ENCODE measurements around the gene ACACA.
A peak's percentile ranks its signal among the peaks of the same experiment; 100 is the strongest.
"Not testable (repeated sequence)": the region's sequence is repeated elsewhere in the genome, so short reads cannot be mapped to it uniquely, and the experiment has no call there.

The ACACA gene

DNA sequence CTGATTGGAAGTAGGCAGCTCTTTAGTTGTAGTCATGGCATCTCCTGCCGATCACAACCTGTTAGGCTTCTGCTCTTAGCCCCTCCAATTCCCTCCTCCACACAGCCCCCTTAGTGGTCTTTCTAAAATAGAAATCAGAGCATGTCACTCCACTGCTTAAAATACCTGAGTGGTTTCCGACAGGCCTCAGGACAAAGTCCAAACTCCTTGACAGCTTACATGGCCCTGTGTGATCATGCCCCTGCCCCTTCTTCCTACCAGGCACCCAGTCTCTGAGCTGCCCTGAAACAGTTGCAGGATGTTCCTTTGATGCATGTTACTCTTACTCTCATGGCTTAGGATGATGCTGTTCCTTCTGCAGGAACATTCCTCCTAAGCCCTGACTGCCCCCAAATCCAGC lies 310.6 kb downstream of the ACACA start:
- no peak for DNase-seq (ENCODE audit: low spot score)

DNA sequence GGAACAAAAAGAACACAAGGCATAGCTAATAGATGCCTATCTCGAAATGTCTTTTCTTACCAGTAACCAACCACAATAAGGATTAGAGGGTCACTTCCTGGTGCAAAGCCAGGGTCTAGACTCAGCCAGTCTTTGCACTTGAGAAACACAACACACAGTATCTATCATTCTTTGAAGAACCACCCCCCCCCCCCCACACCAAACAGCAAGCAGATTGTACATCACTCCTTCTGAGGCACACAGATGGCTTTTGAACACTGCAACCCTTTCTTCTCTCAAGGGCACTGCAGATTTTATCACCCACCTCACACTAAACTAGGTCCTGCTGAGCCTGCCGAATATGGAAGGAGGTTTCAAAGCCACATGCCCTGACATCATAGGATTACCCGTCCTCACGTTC lies 312.2 kb downstream of the ACACA start:
- DNase-seq (ENCODE audit: low spot score) = no peak

DNA sequence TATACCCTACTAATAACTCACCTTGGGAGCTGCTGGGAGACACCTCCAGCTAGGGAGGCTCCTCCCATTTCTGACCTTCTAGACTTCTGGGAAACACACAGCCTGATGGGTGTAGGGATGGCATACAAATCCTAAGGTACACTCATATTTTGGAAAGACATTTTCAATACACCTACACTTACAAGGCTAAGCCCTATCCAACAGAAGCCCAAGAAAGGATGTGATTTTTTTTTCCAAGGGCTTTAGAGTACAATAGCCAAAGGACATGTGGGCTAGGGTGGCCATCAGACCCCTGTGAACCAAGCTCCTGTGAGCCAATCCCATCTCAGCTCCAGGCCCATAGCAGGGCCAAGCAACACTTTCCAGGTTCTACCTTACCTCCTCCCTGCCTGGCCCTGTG lies 313.9 kb downstream of the ACACA start:
- DNase-seq (ENCODE audit: low spot score) = no peak

DNA sequence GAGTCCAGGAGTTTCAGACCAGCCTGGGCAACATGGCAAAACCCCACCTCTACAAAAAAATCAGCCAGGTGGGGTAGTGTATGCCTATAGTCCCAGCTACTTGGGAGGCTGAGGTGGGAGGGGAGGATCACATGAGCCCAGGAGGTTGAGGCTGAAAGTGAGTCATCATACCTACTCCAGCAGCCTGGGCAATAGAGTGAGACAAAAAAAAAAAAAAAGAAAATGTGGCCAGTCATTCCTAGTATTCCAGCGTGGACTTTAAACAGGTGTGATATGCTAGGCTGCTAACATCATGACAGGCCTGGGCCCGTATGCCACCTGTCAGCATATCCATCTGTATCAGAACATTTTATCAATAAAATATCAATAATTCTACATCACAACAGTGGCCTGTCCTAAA lies 314.6 kb downstream of the ACACA start:
- DNase-seq (ENCODE audit: low spot score) = no peak

DNA sequence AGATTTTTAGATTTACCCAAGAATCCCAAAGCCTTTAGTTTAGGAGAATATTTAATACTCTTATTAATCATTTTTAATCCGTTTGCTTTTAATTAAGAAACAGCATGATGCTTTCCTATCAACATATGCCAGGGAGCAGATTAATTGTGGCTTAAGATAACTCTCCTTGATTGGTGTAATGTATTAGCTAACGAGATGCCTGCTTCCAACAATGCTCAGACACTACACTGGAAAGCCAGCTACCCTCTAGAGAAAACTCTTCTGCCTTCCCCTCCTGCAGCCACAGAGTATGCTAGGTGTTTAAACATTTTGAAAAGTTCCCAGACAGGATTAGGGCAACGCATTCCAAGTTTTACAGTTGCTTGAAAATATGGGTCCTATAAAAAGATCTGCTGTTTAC lies 315.7 kb downstream of the ACACA start:
- no peak for DNase-seq (ENCODE audit: low spot score)

DNA sequence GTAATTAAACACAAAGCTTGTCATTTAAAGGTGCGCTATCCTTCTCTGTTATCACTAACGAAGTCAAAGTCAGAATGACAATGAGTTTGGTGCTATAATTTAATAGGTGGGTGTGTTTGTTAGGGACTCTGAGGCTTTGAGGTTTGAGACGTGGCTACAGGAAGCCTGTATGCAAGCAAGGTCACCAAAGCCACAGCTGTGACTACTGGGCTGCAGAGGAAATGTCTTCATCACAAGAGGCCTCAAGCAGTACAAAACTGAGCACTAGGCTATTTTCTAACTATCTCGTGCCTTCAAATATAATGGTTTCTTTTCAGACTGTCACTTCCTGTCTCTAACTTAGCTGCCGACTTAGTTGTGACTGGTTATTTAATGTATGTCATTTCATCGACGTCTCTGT lies 316.7 kb downstream of the ACACA start:
- DNase-seq (ENCODE audit: low spot score) = no peak

DNA sequence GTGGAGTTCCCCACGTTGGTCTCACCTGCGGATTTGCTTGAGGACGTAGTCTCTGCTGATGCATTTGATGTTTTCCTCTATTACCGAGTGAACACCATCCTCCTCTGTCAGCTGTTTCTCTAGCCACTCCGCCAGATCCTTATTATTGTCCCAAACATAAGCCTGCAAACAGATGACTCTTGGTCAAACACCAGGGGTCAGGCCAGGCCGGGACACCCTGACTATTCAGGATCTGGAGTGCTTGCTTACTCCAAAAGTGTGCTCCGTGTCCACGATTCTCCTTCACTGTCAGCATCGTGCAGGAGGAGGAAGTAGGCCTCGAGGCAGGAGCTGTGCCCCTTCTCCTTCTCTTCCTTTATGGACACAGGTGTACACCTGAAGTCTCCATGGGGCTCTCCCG lies 317.7 kb downstream of the ACACA start:
- DNase-seq (ENCODE audit: low spot score) = no peak

DNA sequence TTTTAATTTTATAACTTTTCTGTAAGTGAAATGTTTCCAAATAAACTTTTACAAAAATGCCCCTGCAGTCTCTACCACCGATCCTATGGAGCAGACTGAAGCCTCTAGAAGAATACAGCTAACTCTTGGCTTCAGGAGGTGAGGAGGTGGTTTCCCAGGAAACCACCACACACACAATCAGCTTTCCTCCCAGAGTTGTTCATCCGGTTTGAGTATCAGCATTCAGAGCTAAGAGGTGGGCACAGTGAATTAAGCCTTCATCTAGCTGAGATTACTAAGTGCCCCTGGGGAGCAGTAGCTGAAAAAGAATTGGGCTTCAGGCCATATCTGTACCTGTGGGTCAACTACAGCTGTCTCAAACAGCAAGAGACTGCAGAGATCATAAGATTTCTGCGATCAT lies 318.2 kb downstream of the ACACA start:
- no peak for DNase-seq (ENCODE audit: low spot score)

DNA sequence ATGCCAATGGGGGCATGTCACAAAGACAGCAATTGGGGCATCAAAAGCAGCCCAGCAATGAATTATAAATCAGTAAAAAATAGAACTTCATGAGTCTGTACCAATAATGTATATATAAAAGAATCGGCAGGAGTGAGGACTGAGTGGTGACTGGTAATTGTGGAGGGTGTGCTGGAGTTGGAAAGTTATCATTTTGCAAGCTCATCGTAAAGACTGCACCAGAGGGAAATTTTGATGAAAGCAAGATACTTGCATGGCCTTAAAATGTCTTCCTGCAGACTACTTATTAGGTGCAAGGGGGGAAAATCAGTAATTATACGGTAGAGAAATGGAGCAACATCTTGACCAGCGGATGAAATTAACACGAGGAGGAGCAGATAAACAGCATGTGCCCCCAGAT lies 319.0 kb downstream of the ACACA start:
- no peak for DNase-seq (ENCODE audit: low spot score)

DNA sequence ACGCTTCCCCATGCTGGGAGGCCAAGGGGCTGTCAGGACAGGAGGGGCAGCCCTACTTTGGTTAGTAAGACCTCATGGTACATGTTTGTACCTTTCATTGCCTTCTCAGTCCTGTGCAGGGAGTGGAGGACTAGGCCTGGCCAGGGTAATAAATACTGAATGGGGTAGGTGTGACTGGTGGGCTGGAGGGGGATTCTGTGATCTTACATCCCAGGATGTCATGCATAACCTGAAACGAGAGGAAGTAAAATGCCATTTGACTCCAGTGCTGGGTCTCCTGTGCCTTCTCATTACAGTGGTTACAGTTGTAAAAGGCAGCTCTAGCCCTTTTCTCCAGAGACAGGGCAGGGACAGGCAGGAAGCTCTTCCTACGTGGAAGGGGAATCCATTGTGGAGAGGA lies 319.7 kb downstream of the ACACA start:
- DNase-seq (ENCODE audit: low spot score) = no peak

DNA sequence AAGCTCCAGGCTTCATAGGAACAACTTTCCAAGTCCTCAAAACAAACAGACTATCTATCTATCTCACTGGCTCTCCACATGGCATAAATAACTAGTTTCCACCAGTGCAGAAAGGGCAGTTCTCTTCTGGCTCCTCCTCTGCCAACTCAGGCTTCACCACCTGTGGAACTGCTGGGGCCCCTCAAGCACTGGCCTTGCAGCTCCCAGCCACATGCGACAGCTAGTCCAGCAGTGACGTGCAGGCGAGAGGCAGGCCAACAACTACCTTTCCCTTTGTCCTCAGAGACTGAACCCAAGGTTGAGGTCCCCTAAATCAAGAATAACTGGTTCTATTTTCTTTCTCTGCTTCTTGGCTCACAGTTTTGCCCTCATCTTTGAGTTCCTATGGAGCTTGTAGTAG lies 320.3 kb downstream of the ACACA start:
- no peak for DNase-seq (ENCODE audit: low spot score)

DNA sequence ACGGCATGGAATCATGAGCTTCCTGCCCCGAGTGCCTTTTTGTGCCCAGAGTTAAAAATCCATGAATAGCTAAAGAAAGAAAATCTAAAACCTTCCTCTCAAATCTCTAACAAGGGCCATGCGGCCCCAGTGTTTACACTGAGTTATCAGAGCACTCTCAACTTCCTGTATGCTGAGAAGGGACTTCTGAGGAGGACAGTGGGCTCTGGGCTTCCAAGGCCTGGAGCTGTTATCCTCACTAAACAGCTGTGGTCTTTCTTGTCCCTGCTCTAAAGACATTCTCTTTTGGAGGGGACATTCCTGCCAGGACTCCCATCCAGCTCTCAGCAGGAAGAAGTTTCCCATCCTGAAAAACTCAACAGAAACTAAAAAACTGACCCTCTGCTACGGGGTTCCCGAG lies 322.3 kb downstream of the ACACA start:
- DNase-seq (ENCODE audit: low spot score) = no peak

DNA sequence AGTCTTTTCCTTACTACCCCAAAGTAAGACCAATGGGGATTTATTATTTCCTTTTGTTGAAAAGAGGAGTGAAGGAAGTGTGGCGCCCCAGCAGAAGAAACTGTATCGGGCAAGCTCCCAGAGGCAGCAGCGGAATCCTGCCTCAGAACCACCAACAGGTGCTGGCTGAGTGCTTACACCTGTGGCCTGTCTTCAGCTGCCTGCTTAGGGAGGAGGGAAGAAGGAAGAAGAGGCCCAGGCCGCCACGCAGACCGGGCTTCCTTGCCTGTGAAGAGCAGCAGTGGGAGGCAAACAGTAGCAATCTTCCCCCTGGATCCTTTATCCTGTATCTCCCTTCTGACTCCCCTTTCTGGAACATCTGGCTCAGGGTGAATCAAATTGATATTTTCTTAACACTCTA lies 323.2 kb downstream of the ACACA start:
- no peak for DNase-seq (ENCODE audit: low spot score)

DNA sequence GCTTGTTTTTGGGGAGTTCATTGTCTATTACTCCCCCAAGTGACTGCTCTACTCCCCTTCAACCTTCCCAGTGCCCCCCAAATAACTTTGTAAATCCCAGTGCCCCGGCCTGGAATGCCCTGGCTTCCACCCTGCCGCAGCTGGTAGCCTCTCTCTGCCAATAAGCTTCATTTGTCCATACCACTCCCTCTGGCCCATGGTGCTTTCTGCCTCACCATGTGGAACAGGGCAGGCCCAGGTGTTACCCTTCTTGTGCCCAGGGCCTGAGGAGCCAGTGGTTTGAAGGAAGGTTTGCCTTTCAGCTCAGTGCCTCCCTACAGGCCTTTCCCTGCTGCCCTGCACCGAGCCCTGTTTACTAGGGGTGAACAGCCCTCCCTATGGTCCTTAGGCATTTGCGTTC lies 323.7 kb downstream of the ACACA start:
- no peak for DNase-seq (ENCODE audit: low spot score)

DNA sequence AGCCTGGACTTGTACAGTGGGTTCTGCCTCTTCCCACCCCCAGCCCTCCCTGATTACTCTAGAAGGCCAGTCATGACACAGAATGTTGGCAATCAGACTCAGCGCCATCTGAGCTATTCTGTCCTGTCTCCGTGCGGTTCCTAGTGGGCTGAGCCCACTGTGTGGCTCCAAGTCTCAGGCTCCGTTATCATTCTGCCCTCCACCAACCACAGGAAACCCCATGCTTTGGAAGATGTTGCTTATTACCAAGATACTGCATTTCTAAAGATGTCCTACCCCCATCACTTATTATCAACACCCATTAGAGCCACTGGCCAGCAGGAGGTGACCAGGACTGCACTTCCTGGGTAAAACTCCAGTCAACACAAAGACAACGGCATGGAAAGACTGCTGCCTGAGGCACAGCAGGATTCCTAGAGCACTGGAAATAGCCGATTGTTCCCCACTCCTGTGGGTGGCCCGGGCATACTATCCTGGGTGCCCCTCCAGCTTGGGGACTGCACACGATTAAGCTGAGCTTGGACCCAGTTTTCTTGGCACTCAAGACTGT lies 324.2 kb downstream of the ACACA start:
- DNase-seq (ENCODE audit: low spot score) = no peak

DNA sequence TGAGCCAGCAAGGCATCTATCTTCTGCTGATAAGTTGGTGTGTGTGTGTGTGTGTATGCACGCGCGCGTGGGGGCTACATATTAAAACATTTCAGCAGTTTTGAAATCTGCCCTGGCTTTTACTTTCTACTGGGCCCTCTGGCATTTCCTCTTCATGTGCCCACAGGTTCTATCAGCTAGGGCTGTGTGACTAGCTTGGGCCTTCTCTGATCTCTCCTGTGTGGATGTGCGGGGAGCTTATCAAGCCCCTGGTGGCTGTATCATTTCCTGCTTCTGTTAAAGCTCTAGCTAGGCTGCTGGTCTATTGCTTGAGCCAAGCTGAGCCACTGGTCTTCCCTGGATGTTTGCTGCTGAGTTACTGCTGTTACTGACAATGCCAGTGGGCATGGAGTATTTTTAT lies 325.3 kb downstream of the ACACA start:
- no peak for DNase-seq (ENCODE audit: low spot score)

DNA sequence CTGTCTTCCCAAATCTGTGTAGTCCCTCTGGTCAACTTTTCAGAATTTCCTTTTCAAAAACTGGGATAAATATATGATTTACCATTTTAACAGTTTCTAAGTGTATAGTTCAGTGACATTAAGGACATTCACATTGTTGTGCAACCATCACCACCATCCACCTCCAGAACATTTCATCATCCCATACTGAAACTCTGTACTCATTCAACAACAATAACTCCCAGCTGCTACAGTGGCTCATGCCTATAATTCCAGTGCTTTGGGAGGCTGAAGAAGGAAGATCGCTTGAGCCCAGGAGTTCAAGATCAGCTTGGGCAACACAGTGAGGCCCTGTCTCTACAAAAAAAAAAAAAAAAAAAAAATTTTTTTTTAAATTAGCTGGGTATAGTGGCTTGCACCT lies 326.9 kb downstream of the ACACA start:
- DNase-seq (ENCODE audit: low spot score) = no peak

DNA sequence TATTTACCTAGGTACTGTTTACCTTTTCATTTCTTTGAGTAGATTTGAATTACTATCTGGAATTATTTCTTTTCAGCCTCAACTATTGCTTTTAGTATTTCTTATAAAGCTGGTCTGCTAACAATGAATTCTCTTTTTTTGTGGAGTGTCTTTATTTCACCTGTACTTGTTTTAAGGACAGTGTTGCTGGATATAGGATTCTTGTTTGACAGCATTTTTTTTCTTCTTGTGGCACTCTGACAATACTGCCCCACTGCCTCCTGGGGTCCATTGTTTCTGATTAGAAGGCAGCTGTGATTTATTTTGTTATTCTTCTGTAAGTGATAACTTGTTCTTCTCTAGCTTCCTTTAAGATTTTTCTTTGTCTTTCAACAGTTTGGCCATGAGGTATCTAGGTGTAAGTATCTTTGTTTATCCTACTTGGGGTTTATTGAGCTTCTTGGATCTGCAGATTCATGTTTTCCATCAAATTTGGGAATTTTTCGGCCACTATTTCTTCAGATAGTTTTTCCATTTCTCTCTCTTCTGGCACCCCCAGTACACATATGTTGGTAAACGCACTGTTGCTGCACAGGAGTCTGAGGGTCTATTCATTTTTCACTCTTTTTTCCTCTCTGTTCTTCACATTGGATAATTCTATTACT lies 327.4 kb downstream of the ACACA start:
- DNase-seq (ENCODE audit: low spot score) = no peak

DNA sequence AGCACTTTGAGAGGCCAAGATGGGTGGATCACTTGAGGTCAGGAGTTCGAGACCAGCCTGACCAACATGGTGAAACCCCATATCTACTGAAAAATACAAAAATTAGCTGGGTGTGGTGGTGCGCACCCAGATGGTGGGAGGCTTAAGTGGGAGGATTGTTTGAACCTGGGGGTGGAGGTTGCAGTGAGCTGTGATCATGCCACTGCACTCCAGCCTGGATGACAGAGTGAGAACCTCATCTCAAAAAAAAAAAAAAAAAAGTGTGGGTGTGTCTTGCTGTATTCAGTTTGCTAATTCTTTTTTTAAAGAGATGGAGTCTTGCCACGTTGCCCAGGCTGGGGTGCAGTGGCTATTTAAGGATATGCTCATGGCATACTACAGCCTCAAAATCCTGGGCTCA lies 333.2 kb downstream of the ACACA start:
- DNase-seq (ENCODE audit: low spot score) = not testable (repeated sequence)

DNA sequence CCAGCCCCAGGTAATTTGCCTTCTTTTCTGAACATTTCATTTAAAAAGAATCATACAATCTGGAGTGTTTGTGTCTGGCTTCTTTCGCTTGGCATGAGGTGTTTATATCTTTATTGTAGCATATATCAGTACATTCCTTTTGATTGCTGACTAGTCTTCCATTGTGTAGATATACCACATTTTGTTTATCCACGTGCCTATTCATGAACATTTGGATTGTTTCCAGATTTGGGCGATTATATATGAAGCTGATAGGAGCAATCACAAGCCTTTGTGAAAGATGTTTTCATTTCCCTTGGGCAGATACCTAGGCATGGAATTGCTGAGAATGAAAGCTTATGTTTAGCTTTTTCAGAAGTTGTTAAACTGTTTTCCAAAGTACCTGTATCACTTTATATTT lies 337.5 kb downstream of the ACACA start:
- DNase-seq (ENCODE audit: low spot score) = no peak

DNA sequence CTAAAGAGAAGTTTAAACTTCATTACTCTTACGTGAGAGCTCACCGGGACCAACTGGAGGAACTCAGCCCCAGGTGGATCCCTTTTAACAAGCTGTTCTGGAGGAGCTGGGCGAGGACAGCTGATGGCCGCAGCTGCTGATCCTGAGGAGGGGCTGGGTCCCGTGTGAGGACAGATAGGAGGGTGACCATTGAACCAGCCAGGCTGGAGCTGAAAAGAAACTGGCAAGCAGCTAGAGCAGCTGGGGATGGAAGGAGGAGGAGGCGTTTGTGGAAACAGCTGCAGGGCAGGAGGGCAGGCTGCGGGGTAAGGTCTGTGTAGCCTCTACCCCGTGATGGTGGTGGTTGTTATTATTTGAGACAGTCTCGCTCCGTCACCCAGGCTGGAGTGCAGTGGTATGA lies 338.4 kb downstream of the ACACA start:
- DNase-seq (ENCODE audit: low spot score) = no peak

DNA sequence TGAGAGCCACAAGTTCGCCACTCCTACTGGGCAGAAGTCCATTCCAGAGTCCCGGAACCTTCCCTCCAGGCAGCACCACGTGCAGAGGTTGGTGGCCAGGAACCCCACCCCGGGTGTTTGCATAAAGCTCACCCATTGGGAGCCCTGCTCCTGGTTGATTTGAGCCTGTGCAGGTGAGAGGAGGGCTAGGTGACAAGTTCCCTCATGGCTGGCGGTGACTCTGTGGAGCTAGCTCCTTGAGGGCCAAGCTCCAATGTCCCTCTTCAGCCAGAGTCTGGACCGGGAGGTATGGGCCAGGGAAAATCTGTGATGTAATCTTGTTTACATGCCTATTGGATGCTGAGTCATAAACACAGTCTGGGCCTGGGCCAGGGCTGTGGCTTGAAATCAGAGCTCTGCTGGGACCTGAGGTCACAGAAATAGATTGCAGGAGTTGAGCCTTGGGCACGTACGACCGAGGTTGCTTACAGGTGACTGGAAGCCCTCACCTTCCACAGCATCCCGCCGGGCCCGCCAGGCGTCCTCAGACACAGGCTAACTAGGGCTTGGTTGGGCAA lies 339.0 kb downstream of the ACACA start:
- DNase-seq (ENCODE audit: low spot score) = peak; percentile 50

DNA sequence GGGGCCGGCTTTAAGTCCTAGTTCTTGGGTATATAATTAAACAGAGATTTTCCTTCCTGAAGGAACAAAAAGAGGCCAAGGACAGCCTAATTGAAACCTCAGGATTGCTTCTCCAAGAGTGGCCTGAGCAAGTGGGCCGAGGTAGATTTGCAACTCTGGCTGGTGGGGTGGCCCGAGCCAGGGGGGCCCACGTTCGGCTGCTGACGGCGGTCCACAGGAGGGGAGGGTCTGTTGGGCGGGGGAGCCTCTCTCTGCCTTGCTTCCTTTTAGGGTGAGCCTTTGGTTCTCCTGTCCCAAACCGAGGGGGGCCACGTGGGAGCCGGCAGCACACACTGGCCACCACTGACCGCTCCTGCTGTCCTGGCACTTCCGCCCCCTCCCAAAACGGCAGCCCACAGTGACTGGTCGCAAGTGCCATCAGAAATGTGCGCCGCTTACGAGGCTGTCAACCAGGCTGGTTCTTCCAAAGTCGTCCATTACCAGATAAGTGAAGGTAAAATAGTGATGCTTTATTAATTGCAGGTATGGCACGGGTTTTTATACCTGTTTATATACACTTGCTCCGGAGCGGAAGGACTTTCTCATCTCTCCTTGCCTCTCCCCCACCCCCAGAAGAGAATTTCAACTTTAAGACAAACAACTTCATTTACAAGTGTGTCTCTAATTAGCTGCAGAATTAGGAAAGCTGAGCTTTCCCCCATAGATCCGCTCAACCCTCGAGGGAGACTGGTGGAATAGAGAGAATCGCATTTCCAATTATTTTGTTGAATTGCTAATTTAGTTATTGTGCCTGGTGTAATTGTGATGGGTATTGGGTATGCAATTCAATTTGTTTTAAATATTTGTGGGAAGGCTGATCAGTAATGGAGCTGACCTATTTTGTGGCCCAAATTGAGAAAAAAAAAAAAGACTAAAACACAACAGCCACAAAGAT lies 340.0 kb downstream of the ACACA start:
- no peak for DNase-seq (ENCODE audit: low spot score)

Measured in HuH-7 (cell line).